HepG2 (cell line): ENCODE data around the gene VTN. TPM values are rescaled to one million over a fixed set of nuclear protein-coding genes. Genes with fewer than 3 reads are reported as not detected.

Source experiments
- ARNT ChIP-seq: fragments of 450-650 bp; IDR thresholded peaks from 2 replicates; pipeline ENCODE4 v1.6.1; 2017
- ATF5 ChIP-seq: sonication (generic); formaldehyde crosslinking; IDR thresholded peaks from 2 replicates; pipeline ENCODE4 v1.4.0; 2020; ENCODE audit warnings: mild to moderate bottlenecking, low read depth, missing genetic modification reagents
- CBFB ChIP-seq: sonication (generic); formaldehyde crosslinking; IDR thresholded peaks from 2 replicates; pipeline ENCODE4 v1.4.0; 2020; ENCODE audit warnings: missing genetic modification reagents
- DMAP1 ChIP-seq: IDR thresholded peaks from 2 replicates; pipeline ENCODE4 v1.6.1; 2016
- HHEX ChIP-seq: IDR thresholded peaks from 2 replicates; pipeline ENCODE4 v1.6.1; 2016; ENCODE audit warnings: control low read depth
- ISX ChIP-seq: sonication (generic); formaldehyde crosslinking; conservative IDR thresholded peaks from 2 replicates; pipeline ENCODE4 v1.5.0; 2020; ENCODE audit warnings: missing genetic modification reagents
- MIXL1 ChIP-seq: IDR thresholded peaks from 2 replicates; pipeline ENCODE4 v1.6.1; 2016
- NFYC ChIP-seq: IDR thresholded peaks from 2 replicates; pipeline ENCODE4 v1.6.1; 2016; ENCODE audit warnings: missing genetic modification reagents, missing compliant biosample characterization
- PHF20 ChIP-seq: sonication (generic); formaldehyde crosslinking; IDR thresholded peaks from 2 replicates; pipeline ENCODE4 v1.5.0; 2020; ENCODE audit warnings: mild to moderate bottlenecking, missing genetic modification reagents
- PITX1 ChIP-seq: sonication (generic); formaldehyde crosslinking; IDR thresholded peaks from 2 replicates; pipeline ENCODE4 v1.5.1; 2020; ENCODE audit warnings: mild to moderate bottlenecking, missing genetic modification reagents
- PRPF4 ChIP-seq: fragments of 200-400 bp; formaldehyde crosslinking; IDR thresholded peaks from 2 replicates; pipeline ENCODE4 v1.6.1; 2016; ENCODE audit warnings: low read length, low read depth; ENCODE audit not compliant: poor library complexity, severe bottlenecking
- RFX3 ChIP-seq: IDR thresholded peaks from 2 replicates; pipeline ENCODE4 v1.6.1; 2016; ENCODE audit warnings: missing biosample characterization, missing genetic modification reagents
- ZNF143 ChIP-seq: sonication (generic); formaldehyde crosslinking; IDR thresholded peaks from 2 replicates; pipeline ENCODE4 v1.4.0; 2020; ENCODE audit warnings: missing genetic modification reagents
- ZNF251 ChIP-seq: sonication (generic); formaldehyde crosslinking; IDR thresholded peaks from 2 replicates; pipeline ENCODE4 v1.9.0; 2021; ENCODE audit warnings: mild to moderate bottlenecking, missing genetic modification reagents
- ZNF260 ChIP-seq: sonication (generic); formaldehyde crosslinking; IDR thresholded peaks from 2 replicates; pipeline ENCODE4 v1.4.0; 2020; ENCODE audit warnings: missing genetic modification reagents, low read depth, mild to moderate bottlenecking, borderline replicate concordance
- ZNF263 ChIP-seq: sonication (generic); formaldehyde crosslinking; IDR thresholded peaks from 2 replicates; pipeline ENCODE4 v1.4.0; 2020; ENCODE audit warnings: missing genetic modification reagents
- ZNF318 ChIP-seq: sonication (generic); formaldehyde crosslinking; IDR thresholded peaks from 2 replicates; pipeline ENCODE4 v1.4.0; 2020; ENCODE audit warnings: mild to moderate bottlenecking, missing genetic modification reagents
- ZNF446 ChIP-seq: sonication (generic); formaldehyde crosslinking; IDR thresholded peaks from 2 replicates; pipeline ENCODE4 v1.5.0; 2020; ENCODE audit warnings: mild to moderate bottlenecking, missing genetic modification reagents
- ZNF556 ChIP-seq: sonication (generic); formaldehyde crosslinking; IDR thresholded peaks from 2 replicates; pipeline ENCODE4 v1.4.0; 2020; ENCODE audit warnings: mild to moderate bottlenecking, missing genetic modification reagents, borderline replicate concordance
- ZNF558 ChIP-seq: sonication (generic); formaldehyde crosslinking; IDR thresholded peaks from 2 replicates; pipeline ENCODE4 v1.9.0; 2022; ENCODE audit warnings: mild to moderate bottlenecking, missing genetic modification reagents, borderline replicate concordance
- ZNF660 ChIP-seq: sonication (generic); formaldehyde crosslinking; IDR thresholded peaks from 2 replicates; pipeline ENCODE4 v1.5.1; 2020; ENCODE audit warnings: mild to moderate bottlenecking, low read depth, missing genetic modification reagents, borderline replicate concordance
- ZNF703 ChIP-seq: sonication (generic); formaldehyde crosslinking; IDR thresholded peaks from 2 replicates; pipeline ENCODE4 v1.5.1; 2020; ENCODE audit warnings: missing genetic modification reagents, mild to moderate bottlenecking, moderate library complexity, borderline replicate concordance
- ZNF746 ChIP-seq: sonication (generic); formaldehyde crosslinking; IDR thresholded peaks from 2 replicates; pipeline ENCODE4 v1.8.0; 2022; ENCODE audit warnings: mild to moderate bottlenecking, missing genetic modification reagents
- polyA plus RNA-seq, 8 experiments: library from polyadenylated mRNA; depleted of rRNA in 3 of 8; stranded (reverse) in 7 of 8; unstranded in 1 of 8; fragments of >200 nt; fragmentation: Illumina TruSeq in 4 of 8; extraction: Trizol in 4 of 8; gene quantifications; 2 replicates each; pipeline versions ENCODE4 v1.2.1 to v1.2.3, GENCODE V29; 2011 to 2016; ENCODE audit warnings: low read depth in 4 of 8, missing spikeins in 1 of 8, mixed read lengths in 1 of 8; ENCODE audit not compliant: insufficient read depth in 1 of 8
- total RNA-seq, 5 experiments: library from RNA; depleted of rRNA; stranded (reverse); fragments of >200 nt; fragmentation: Illumina TruSeq; extraction: Trizol; gene quantifications; 2 replicates each; pipeline ENCODE4 v1.2.3, GENCODE V29; 2016; ENCODE audit warnings: low read depth in 1 of 5

VTN gene
- total and polyA plus RNA-seq, 2 of the 13 experiments (the other 11 are each of a cell fraction or from before 2014, with no cell fraction given) = 108 to 131 TPM

- TF ChIP-seq ZNF558 (CRISPR knock-in tag) (0 out of 2 replicates have a peak, but pooled peaks have one; percentile 22), ZNF251 (CRISPR knock-in tag) (peak; percentile 54; the same call in 1 of the 2 replicates), ZNF260 (CRISPR knock-in tag) (no peak), ZNF263 (CRISPR knock-in tag) (peak; percentile 83), RFX3 (CRISPR knock-in tag) (no peak), PRPF4 (no peak), DMAP1 (CRISPR knock-in tag) (peak; percentile 53; the same call in 1 of the 2 replicates), ZNF143 (CRISPR knock-in tag) (peak; percentile 57), ISX (no peak), ZNF703 (CRISPR knock-in tag) (no peak; the same call in 1 of the 2 replicates), ZNF660 (CRISPR knock-in tag) (no peak), ZNF556 (CRISPR knock-in tag) (no peak), ARNT (no peak), ZNF746 (CRISPR knock-in tag) (peak; percentile 100), ATF5 (no peak), ZNF318 (CRISPR knock-in tag) (peak; percentile 85; the same call in 1 of the 2 replicates), CBFB (CRISPR knock-in tag) (no peak), PITX1 (CRISPR knock-in tag) (peak; percentile 99), MIXL1 (CRISPR knock-in tag) (peak; percentile 80; the same call in 1 of the 2 replicates), NFYC (no peak), ZNF446 (no peak), PHF20 (no peak), HHEX (peak; percentile 74)
These were observed at the start of gene VTN (continued) for GRCh38 chr17:28370035-28370743.
